Psoas muscle (tissue), 8 donors: ENCODE data around the gene ETV6. TPM values are rescaled to one million over a fixed set of nuclear protein-coding genes. Genes with fewer than 3 reads are reported as not detected.

Experiments
- ATAC-seq, 4 donors: fragments of 200-7000 bp; cut with Tn5 transposase; one replicate each; pipeline ENCODE4 v1.9.1; 2020; ENCODE audit warnings: moderate library complexity in 3 of 4, mild to moderate bottlenecking in 2 of 4
- DNase-seq, 2 donors: peaks; one replicate each; pipeline ENCODE4 v3.0.0-alpha.2; 2020
- H3K27ac ChIP-seq: fragments of 200-600 bp; one replicate; pipeline ENCODE4 v1.8.0; 2022
- H3K27me3 ChIP-seq, 3 donors: fragments of 200-600 bp in 1 of 3; one replicate each; pipeline versions ENCODE4 v1.6.1 to v1.8.0; 2013 to 2022; ENCODE audit warnings: low read length in 2 of 3, mild to moderate bottlenecking in 2 of 3, moderate library complexity in 1 of 3; ENCODE audit not compliant: insufficient read depth in 3 of 3
- H3K36me3 ChIP-seq, 2 donors: fragments of 200-600 bp in 1 of 2; one replicate each; pipeline versions ENCODE4 v1.6.1 to v1.8.0; 2013 to 2022; ENCODE audit warnings: low read depth in 1 of 2, mild to moderate bottlenecking in 1 of 2, moderate library complexity in 1 of 2; ENCODE audit not compliant: insufficient read depth in 1 of 2
- H3K4me1 ChIP-seq: fragments of 200-600 bp; one replicate; pipeline ENCODE4 v1.8.0; 2022
- H3K4me3 ChIP-seq: fragments of 200-600 bp; one replicate; pipeline ENCODE4 v1.8.0; 2022; ENCODE audit warnings: mild to moderate bottlenecking
- H3K9me3 ChIP-seq: fragments of 200-600 bp; one replicate; pipeline ENCODE4 v1.8.0; 2022
- WGBS, 3 donors: extraction: QIAGEN DNeasy Blood & Tissue Kit; methylation state at CpG; one replicate each; pipeline versions ENCODE4 v1.1.6 to v1.1.7; 2013; 5-methylcytosine and 5-hydroxymethylcytosine counted together
- intact Hi-C, 2 donors: fragments of 100-400 bp; cut with DNase I; formaldehyde crosslinking; loops; one replicate each; pipeline versions ENCODE4 v1.11.0 to v1.14.2; 2022
- polyA plus RNA-seq, 3 donors: library from polyadenylated mRNA; stranded (reverse); fragments of 200-250 nt; gene quantifications; one replicate each; pipeline ENCODE4 v1.2.3, GENCODE V29; 2013
- total RNA-seq, 4 donors: library from RNA; stranded (reverse); fragmentation: NEBNext Ultra II Directional in 2 of 4; extraction: Animal tissue kit (Norgen Biotek cat#: 25700) in 2 of 4; gene quantifications; one replicate each; pipeline versions ENCODE4 v1.2.1 to v1.2.4, GENCODE V29; 2021 to 2023
- TF ChIP-seq, protein P1 (sequence below): fragments of 200-600 bp; IDR thresholded peaks from one replicate; pipeline ENCODE4 v1.8.0; 2022; ENCODE audit warnings: antibody characterized with exemption
- donor health status: healthy with polysubstance abuse.
- donor health status: DM: no; HTN: no; CAD: no; lungs with moderate emphysema.
- donor health status: Bipolar disorder and iron deficiency.
- donor health status: healthy.
- donor health status: DM: yes; HTN: yes; CAD: no.
- donor health status: DM: no; HTN: no; CAD: no.
- donor health status: DM: no; HTN: no; CAD: no.
- donor health status: DM: yes; HTN: yes; CAD: no.

The ETV6 gene
- total and polyA plus RNA-seq, 7 donors: 2.8 to 22.9 (median 4.9) TPM

DNA sequence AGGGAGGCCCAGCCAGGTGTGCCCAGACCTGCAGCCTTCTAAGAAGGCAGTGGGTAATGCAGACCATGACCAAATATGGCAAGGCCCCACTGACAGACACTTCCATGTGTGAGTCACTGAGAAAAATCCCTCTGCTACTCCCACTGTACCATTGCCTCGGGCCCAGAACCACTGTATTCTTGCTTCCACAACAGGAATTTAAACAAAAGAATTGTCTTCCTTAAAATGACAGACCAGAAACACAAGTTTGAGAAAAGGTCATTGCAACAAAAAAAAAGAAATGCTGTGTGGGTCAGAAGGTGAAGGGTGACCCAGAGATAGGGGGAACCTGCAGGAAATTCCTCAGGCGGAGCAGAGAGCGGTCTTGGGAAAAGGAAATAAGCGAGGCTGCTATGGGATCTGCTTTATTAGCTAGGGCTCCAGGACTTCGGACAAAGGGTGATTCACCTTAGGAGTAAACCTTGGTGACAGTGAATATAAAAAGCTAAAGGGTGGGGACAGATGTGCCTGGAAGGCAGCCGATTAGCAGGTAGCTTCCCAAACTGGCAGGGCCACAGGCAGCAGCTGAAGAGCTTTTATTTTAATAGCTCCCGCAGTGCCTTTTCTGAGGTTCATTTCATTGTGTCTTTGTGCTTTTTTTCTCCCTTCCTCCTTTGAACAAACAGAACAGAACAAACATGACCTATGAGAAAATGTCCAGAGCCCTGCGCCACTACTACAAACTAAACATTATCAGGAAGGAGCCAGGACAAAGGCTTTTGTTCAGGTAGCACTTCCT lies 236.0 kb downstream of the ETV6 start:
- 67 to 87% (median 75%) methylated on average over 8 of the region's 8 CpGs for WGBS, 3 donors
- H3K27ac ChIP-seq: peak overlapping the region; percentile 31
- peaks cover 9 to 21% of the 10 kb centered on the region in 2 donors for H3K36me3 ChIP-seq
- TF ChIP-seq, protein P1, sequence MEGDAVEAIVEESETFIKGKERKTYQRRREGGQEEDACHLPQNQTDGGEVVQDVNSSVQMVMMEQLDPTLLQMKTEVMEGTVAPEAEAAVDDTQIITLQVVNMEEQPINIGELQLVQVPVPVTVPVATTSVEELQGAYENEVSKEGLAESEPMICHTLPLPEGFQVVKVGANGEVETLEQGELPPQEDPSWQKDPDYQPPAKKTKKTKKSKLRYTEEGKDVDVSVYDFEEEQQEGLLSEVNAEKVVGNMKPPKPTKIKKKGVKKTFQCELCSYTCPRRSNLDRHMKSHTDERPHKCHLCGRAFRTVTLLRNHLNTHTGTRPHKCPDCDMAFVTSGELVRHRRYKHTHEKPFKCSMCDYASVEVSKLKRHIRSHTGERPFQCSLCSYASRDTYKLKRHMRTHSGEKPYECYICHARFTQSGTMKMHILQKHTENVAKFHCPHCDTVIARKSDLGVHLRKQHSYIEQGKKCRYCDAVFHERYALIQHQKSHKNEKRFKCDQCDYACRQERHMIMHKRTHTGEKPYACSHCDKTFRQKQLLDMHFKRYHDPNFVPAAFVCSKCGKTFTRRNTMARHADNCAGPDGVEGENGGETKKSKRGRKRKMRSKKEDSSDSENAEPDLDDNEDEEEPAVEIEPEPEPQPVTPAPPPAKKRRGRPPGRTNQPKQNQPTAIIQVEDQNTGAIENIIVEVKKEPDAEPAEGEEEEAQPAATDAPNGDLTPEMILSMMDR: no peak
- no peaks in the 10 kb centered on the region for H3K27me3 ChIP-seq
- peaks cover 13% of the 10 kb centered on the region for H3K4me1 ChIP-seq
- intact Hi-C loops: loop anchor here in 1 of 2 donors (5.0 kb wide), 1 partner anchor 233 kb away; no protein-coding TSS in a partner anchor
- no peaks in the 10 kb centered on the region for H3K9me3 ChIP-seq
- no peak overlapping the region for H3K4me3 ChIP-seq
- no peak for DNase-seq
- ATAC-seq: peak in 1 of 4 donors; percentile 51

DNA sequence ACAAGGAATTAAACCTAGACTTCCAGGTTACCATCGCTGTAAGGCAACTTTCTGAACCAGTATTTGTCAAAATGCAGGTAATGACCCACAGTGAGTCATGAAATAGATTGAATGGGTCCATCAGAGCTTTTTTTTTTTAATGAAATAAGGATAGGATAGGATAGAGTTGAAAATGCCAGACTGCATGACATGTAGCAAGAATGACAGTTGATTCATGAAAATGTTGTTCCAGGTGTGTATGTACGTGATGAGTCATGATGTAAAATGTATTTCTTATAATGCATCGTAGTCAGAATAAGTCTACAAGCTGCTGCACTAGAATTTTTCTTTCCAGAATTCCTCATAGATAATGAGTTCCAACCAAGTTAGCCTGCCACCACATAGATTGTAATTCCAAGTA lies 236.9 kb downstream of the ETV6 start:
- intact Hi-C loops: loop anchor here in 1 of 2 donors (5.0 kb wide), 1 partner anchor 234 kb away; no protein-coding TSS in a partner anchor
- TF ChIP-seq, protein P1: no peak
- Histone ChIP-seq H3K9me3 (no peaks in the 10 kb centered on the region), H3K27ac (no peak overlapping the region), H3K27me3 (no peaks in the 10 kb centered on the region), H3K4me1 (peaks cover 13% of the 10 kb centered on the region), H3K4me3 (no peak overlapping the region), H3K36me3 (peaks cover 9 to 30% of the 10 kb centered on the region in 2 donors)
- DNase-seq (no peak), ATAC-seq (no peak)
- WGBS, 3 donors: 96 to 100% (median 98%) methylated on average over 3 of the region's 3 CpGs

DNA sequence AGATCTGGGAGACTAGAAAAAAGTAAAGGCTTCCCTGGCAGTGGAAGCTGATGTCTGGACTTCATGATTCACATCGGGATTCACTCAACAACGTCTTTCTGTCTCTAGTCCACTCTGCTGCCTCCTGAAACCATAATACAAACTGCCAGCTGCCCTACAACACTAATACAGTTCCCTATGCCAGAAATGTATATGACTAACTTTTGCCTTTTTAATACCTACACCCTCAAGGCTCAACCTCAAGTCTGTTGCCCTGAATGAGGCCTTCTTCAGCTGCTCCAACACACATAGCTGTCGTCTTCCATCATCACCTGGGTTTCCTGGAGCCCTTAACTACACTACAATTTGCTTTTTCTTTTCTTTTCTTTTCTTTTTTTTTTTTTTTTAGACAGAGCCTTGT lies 238.6 kb downstream of the ETV6 start:
- Histone ChIP-seq H3K4me3 (no peak overlapping the region), H3K36me3 (peaks cover 9 to 30% of the 10 kb centered on the region in 2 donors), H3K27me3 (no peaks in the 10 kb centered on the region), H3K9me3 (no peaks in the 10 kb centered on the region), H3K4me1 (peaks cover 8% of the 10 kb centered on the region), H3K27ac (no peak overlapping the region)
- 93 to 96% (median 95%) methylated on average over 3 of the region's 3 CpGs for WGBS, 3 donors
- intact Hi-C loops: loop anchor here in 1 of 2 donors (5.0 kb wide), 1 partner anchor 236 kb away; no protein-coding TSS in a partner anchor
- TF ChIP-seq, protein P1: no peak
- ATAC-seq: no peak
- no peak for DNase-seq

DNA sequence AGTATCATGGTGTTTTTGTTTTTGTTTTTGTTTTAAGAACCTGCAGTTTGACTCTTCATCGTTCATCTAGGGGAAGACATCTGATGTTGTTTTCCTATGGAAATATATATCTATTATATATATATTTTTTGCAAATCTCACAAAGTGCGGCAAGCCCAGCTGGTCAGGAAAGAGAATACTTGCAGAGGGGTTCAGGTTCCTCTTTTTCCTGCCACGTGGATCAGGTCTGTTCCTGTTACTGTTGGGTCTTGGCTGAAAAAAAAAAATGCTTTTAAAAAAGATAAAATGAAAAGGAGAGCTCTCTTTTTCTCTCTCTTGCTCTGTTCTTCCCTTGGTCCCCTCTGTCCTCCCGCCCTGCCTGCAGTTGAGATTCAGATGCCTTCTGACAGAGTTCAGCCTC lies 241.9 kb downstream of the ETV6 start:
- Histone ChIP-seq H3K4me3 (no peak overlapping the region), H3K4me1 (peaks cover 4% of the 10 kb centered on the region), H3K27ac (no peak overlapping the region), H3K27me3 (no peaks in the 10 kb centered on the region), H3K36me3 (peaks cover 6 to 24% of the 10 kb centered on the region in 2 donors), H3K9me3 (no peaks in the 10 kb centered on the region)
- DNase-seq: no peak
- TF ChIP-seq, protein P1: no peak
- 74 to 80% (median 78%) methylated on average over 4 of the region's 4 CpGs for WGBS, 3 donors
- intact Hi-C loops: loop anchor here (5.0 to 10.0 kb wide), 2 partner anchors 307 to 309 kb away; no protein-coding TSS in a partner anchor
- no peak for ATAC-seq
